ELR (cell line): Measurements from ENCODE around the gene RAPGEF5.
A peak's percentile ranks its signal among the peaks of the same experiment; 100 is the strongest.

Experiments used
- DNase-seq: peaks from one replicate; pipeline ENCODE4 v3.0.0-alpha.2; 2015; ENCODE audit warnings: low read depth

RAPGEF5 gene

DNA sequence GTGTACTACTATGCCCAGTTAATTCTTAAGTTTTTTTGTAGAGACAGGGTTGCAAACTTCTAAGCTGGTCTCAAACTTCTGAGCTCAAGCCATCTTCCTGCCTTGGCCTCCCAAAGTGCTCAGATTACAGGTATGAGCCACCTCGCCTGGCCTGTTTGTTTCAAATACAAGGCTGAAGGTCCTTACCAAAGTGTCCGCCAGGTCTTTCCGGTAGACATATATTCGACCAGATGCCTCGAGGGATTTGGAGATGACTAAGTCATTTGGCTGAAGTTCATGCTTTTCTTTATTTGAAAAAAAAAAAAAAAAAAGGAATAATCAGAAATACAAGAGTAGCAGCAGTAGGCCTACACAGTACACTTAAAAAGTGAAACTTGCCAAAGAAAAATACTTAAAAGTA is 206.7 kb downstream of the RAPGEF5 start:
- DNase-seq: peak; percentile 6

DNA sequence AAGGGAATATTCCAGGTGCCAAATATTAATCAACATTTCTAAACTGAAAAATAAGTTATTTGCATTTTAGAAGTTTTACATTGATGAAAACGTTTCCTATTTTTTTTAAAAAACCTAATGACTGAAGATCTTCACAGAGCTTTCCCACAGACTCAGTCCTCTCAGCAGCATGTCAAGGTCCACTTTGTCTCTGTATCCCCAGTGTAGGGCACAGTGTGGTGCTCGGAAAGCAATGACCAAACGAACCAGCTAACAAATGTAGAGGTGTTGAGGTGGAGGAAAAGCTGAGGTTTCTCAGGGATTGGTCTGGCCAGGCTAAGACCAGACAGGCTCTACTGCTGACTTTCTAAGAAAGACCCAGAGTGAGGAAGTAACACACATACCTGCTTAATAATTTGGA is 209.1 kb downstream of the RAPGEF5 start:
- no peak for DNase-seq

- no peak for DNase-seq
Observed at GRCh38 chr7:22146961-22147512, 209.9 kb downstream of the RAPGEF5 start.

- no peak for DNase-seq
Observed at GRCh38 chr7:22144950-22145349, 212.0 kb downstream of the RAPGEF5 start.

DNA sequence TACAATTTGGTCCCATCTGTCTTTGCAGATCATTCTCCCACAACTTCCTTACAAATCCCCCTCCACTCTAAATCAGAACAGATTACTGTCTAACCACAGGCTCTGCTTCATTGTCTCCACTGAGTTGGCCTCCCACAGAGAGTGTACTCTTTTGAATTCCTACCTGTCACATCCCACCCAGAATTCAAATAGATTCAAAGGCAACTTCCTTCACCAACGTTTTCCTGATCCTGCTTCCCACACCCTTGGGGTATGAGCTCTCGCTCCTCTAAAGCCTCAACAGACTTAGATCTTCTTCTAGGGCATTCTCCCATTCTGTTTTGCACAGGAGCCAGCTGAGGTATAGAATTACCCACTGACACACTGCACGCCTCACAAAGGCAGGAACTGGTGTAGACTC is 213.5 kb downstream of the RAPGEF5 start:
- DNase-seq: no peak

DNA sequence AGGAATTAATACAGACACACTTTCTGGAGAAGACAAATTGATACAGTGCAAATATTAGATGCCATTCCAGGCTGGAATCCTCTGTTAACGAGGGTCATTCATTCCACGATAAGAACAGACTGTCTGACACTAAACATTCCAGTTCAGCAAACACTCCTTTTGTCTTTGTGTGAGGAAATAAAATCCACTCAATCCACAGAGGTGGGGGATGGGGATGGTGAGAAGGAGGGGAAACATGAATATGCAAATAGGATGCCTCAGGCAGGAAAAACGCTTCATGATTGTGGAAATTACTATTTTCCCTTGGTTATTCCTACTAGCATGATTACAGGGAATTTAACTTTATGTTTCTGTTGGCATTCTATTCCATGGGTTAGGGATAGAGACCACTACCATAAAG is 214.4 kb downstream of the RAPGEF5 start:
- no peak for DNase-seq

GRCh38 chr7:22141355-22141754 is 215.6 kb downstream of the RAPGEF5 start:
- DNase-seq: no peak

GRCh38 chr7:22140578-22140977 is 216.4 kb downstream of the RAPGEF5 start:
- no peak for DNase-seq

GRCh38 chr7:22138886-22139285 is 218.1 kb downstream of the RAPGEF5 start:
- no peak for DNase-seq

GRCh38 chr7:22138106-22138505 is 218.8 kb downstream of the RAPGEF5 start:
- no peak for DNase-seq

GRCh38 chr7:22137466-22137865 is 219.5 kb downstream of the RAPGEF5 start:
- peak; percentile 34 for DNase-seq

DNA sequence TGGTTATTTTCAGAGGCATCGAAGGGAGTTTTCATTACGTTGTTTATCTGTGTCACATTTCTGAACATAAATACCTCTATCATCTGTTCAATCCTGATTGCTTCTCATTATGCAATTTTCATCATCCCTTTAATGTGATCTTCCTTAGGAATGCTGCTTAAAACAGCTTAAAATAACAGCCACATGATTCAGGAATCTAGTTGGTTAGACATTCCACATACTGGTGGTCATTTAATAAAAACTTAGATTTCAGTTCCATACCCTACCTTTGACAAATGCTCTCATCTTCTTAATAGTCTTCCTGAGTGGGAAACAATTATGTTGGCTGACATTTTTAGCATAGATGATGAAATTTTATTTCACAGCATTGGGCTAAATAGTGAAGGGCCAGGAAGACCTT is 219.9 kb downstream of the RAPGEF5 start:
- peak; percentile 21 for DNase-seq

DNA sequence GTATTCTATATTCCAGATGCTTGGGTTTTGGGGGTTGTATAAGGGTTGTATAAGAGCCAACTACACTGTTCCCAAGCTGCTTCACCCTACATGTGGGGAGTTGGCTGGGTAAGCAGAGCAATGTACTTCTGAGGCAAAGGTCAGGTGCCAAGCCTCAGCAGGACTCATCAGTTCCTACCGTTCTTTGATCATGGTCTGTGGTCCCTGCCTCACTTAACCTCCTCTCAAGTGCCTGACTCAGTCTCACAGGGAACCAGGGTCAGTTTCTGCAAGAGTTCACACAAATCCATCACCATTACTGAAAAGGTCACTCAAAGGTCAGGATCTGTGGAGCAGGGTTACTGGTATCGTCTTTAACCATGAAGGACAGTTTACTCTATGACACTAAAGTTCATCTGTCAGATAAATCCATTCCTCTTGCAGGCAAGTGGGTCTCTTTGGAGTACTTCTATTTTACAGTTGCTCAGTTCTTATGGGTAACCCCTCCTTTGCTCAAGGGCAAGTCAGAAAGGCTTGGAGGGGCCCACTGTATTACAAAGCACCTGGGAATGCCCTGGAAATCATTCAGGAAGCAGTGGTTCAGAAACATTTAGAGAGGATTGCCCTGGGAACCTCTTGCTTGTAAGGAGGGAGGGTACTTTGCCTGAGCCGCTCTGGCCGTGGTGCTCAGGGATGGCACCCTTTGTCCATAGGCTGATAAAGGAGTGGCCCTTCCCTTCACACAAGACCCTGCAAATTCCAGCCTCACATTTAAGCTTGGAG is 227.0 kb downstream of the RAPGEF5 start:
- DNase-seq: no peak

DNA sequence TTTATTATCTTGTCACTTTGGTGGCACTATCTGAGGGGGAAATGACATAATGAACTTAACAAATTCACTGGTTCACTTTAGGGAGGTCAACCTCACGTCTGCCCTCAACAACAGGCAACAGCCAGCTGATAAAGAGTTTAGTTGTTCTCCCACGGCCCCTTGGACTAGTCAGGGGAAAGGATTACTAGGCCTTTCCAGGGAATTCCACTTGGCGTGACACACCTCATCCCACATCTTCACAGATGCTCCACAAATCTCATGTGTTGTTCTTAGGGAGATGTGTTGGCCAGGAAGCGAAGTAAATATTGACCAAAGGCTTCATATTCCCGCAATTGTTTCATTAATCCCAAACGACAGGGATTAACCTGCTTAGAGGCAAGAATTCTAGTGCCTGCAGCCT is 227.8 kb downstream of the RAPGEF5 start:
- no peak for DNase-seq

DNA sequence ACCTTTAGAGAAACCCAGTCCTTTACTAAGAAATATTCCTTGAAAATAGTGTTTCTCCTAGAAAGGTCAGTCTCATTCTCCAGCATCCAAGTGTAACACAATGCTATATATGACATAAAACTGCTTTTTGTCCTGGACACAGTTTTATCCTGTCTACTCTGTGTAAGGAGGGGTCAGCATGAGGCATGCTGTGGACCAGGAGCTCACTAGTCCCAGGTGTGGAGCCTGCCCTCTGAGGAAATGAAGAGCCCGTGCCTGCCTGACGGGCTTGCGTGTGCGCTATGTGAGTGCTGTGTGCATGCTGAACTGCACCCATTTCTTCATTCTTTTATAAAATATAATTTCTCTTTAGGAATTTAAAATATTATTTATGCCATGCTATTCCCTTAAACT is 228.4 kb downstream of the RAPGEF5 start:
- DNase-seq: no peak

GRCh38 chr7:22127835-22128527 is 229.0 kb downstream of the RAPGEF5 start:
- no peak for DNase-seq

GRCh38 chr7:22125436-22125835 is 231.5 kb downstream of the RAPGEF5 start:
- no peak for DNase-seq

GRCh38 chr7:22124941-22125340 is 232.0 kb downstream of the RAPGEF5 start:
- no peak for DNase-seq

GRCh38 chr7:22123139-22123538 is 233.8 kb downstream of the RAPGEF5 start:
- no peak for DNase-seq

GRCh38 chr7:22121702-22122474 is 235.1 kb downstream of the RAPGEF5 start:
- DNase-seq: peak; percentile 10

- DNase-seq: no peak
Observed at GRCh38 chr7:22120391-22121053, 236.4 kb downstream of the RAPGEF5 start.

- DNase-seq: no peak
Observed at GRCh38 chr7:22117222-22117621, 239.7 kb downstream of the RAPGEF5 start.
